Measurements from ENCODE around the gene SIK2.

The SIK2 gene

DNA sequence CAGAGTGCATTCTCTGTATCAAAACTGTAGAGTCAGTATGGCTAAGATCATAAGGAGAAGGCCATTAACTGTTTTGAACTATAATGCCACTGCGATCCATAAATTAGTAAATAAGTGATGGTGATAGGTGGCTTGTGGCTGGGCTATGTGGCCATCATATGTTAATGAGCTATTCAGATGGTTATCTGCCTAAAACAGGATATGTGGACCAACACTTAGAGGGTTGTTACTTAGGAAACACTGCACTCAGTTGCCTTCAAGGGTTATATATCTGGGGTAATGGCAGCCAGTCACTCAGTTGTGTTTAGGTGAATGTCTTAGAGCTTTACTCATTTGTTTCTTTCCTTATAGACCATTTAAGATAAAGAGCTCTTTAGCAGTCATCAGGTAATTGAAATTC, 97.9 kb downstream of the SIK2 start:
- ChIA-PET CTCF (interaction anchor here (0.8 to 3.9 kb wide), 7 partner anchors 10 to 96 kb away, joined by 3 to 18 read pairs (median 4); no protein-coding TSS in a partner anchor), POLR2A (no interaction called here)
- TF ChIP-seq, protein P1, sequence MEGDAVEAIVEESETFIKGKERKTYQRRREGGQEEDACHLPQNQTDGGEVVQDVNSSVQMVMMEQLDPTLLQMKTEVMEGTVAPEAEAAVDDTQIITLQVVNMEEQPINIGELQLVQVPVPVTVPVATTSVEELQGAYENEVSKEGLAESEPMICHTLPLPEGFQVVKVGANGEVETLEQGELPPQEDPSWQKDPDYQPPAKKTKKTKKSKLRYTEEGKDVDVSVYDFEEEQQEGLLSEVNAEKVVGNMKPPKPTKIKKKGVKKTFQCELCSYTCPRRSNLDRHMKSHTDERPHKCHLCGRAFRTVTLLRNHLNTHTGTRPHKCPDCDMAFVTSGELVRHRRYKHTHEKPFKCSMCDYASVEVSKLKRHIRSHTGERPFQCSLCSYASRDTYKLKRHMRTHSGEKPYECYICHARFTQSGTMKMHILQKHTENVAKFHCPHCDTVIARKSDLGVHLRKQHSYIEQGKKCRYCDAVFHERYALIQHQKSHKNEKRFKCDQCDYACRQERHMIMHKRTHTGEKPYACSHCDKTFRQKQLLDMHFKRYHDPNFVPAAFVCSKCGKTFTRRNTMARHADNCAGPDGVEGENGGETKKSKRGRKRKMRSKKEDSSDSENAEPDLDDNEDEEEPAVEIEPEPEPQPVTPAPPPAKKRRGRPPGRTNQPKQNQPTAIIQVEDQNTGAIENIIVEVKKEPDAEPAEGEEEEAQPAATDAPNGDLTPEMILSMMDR (IDR thresholded peaks at IDR 0.05; ENCODE audit: control extremely low read depth, extremely low read depth, low read depth, missing control alignments) = no peak
- DNase-seq (ENCODE audit: extremely low spot score) = no peak

DNA sequence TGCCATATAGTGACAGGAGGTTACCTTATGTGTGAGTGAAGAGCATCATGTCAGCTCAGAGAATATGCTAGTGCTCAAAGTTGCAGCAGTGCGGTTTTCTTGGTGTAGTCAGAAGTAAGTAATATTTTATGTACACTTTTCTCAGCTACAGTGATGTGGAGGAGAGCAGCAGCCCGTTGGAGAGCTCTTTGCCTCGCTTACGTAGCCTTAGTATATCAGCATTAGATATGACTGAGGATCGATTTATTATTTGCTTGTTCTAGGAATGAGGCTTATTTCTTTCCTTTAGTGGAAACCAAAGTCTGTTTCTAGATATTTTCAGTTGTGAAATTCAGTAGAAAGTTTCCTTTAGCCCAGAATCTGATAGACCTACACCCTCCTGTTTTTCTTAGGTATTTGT, 100.4 kb downstream of the SIK2 start:
- no peak for DNase-seq (ENCODE audit: extremely low spot score)
- ChIA-PET POLR2A (no interaction called here), CTCF (interaction anchor here (0.9 to 1.2 kb wide), 3 partner anchors 10 to 39 kb away, joined by 3 read pairs; no protein-coding TSS in a partner anchor)
- TF ChIP-seq, protein P1 (IDR thresholded peaks at IDR 0.05; ENCODE audit: control extremely low read depth, extremely low read depth, low read depth, missing control alignments) = no peak

DNA sequence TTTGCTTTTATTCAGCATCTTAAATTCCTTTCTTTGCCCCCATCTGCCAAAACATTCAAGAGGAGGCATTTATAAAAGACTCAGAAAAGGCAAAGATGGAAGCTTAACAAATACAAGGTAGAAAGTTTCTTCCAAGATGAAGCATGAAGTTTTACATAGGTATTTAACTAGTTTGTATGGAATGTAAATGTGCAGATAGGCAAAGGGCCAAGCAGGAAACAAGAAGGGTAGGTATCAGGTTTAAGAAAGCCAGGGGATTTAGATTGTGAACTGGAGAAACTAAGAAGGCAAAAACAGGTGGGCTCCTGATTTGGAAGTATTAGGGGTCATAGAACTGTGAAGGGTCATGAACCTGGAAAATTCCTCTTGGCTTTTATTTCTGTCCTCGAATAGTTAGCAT, 101.3 kb downstream of the SIK2 start:
- DNase-seq (ENCODE audit: extremely low spot score) = no peak
- POLR2A ChIA-PET = no interaction called here
- TF ChIP-seq, protein P1 (IDR thresholded peaks at IDR 0.05; ENCODE audit: control extremely low read depth, extremely low read depth, low read depth, missing control alignments) = no peak
- CTCF ChIA-PET = interaction anchor here (0.8 kb wide), 1 partner anchor 65 kb away, joined by 3 read pairs; no protein-coding TSS in a partner anchor

DNA sequence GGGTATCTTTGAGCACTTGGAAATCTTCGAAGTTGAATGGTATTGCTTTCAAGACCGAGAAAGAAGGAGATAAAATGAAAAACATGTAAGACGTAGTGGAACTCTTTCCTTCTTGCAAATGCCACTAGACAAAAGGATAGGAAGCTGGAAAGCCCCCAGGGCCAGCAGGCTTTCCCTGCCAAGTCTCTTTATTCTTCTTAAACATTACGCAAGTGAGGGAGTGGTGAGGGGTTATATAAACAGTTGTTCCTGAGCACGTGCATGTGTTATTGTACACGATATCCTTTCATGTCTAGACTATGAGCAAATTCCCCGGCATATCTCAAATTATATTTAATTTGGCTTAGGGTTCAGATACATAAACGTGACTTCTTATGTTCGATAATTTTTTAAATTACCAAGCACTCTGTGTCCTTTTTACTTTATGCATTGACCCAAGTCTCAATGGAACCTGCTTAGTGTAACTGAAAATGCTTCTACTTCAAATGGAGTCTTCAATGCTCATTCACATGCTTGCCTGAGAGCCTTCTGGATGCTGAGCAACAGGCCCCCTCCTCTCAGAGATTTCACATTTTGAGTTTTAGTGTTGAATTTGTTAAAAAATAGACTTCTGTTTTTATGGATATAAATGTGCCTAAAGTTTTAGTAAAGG, 104.9 kb downstream of the SIK2 start:
- TF ChIP-seq, protein P1 (IDR thresholded peaks at IDR 0.05; ENCODE audit: control extremely low read depth, extremely low read depth, low read depth, missing control alignments) = no peak
- no peak for DNase-seq (ENCODE audit: extremely low spot score)
- POLR2A ChIA-PET = no interaction called here
- CTCF ChIA-PET = no interaction called here

DNA sequence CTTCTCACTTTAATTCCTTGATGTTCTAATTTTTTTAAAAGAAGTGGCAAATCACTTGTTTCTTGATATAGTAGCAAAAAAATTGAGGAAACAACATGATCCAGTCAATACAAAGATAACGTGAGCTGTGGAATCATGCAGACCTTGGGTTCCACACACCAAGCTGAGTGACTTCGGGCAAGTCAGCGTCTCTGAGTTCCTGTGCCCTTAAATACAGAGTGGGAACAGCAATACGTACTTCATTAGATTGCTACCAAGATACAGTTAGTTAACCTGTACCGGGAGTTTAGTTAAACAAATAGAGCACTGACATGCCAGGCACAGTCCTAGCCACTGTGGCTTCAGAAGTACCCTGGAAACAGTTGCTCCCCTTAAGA, 105.4 kb downstream of the SIK2 start:
- POLR2A ChIA-PET = no interaction called here

DNA sequence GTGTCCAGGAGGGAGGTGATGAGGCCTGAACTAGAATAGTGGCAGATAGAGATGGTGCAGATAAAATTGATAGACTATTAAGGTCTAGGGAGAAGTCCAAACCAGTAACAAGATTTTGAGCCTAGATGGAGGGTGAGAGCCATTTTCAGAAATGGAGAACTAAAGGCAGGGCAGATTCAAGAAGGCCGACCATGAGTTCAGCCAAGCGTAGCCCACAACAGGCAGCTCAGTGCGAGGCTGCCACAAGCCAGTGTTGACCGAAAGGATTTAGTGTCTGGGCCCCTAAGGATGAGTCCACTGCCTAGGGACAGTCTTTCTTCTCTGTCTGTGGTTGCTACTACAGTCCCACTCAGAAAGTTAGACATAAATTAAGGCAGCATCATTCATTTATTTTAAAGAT, 112.3 kb downstream of the SIK2 start:
- TF ChIP-seq, protein P1 (IDR thresholded peaks at IDR 0.05; ENCODE audit: control extremely low read depth, extremely low read depth, low read depth, missing control alignments) = no peak
- POLR2A ChIA-PET = no interaction called here
- no peak for DNase-seq (ENCODE audit: extremely low spot score)
- CTCF ChIA-PET = interaction anchor here (0.7 to 1.7 kb wide), 3 partner anchors 14 to 21 kb away, joined by 3 to 6 read pairs (median 3); no protein-coding TSS in a partner anchor

More for the DNA sequence above, 105.4 kb downstream of the SIK2 start:
- CTCF ChIA-PET = no interaction called here
- DNase-seq (ENCODE audit: extremely low spot score) = no peak
- TF ChIP-seq, protein P1 (IDR thresholded peaks at IDR 0.05; ENCODE audit: control extremely low read depth, extremely low read depth, low read depth, missing control alignments) = no peak
